OCI-LY1 (cell line): ENCODE results near the gene POMP.

ENCODE experiments used
- EZH2 ChIP-seq: fragments of 200-600 bp; sonication (generic), shearing (Covaris generic); IDR thresholded peaks from 2 replicates; pipeline ENCODE4 v1.8.0; 2017; ENCODE audit warnings: borderline replicate concordance, mixed run types, mild to moderate bottlenecking, antibody characterized with exemption, low read length, moderate library complexity, mixed read lengths
- TF ChIP-seq, protein P1 (sequence below): fragments of 200-600 bp; sonication (generic), shearing (Covaris generic); IDR thresholded peaks from 2 replicates; pipeline ENCODE4 v1.5.1; 2017; ENCODE audit warnings: mild to moderate bottlenecking, antibody characterized with exemption, low read length, moderate library complexity, mixed read lengths

DNA sequence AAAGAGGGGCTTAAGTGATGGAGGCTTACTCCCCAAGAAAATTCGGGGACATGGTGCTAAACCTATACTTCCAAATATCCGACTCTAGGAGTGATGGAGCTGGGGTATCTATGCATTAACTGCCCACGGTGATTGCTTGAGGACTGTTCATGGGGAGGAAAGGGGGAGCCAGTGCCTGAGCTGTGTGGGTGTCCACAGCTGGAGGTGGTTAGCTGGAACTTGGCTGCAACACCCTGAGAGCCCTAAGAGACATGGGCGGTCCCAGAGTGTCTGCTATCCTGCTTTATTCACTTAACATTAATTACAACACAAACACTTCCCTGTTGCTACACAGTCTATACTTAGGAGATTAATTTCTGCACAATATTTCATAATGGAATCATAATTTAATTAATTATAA lies 28.1 kb upstream of the POMP start:
- TF ChIP-seq, protein P1, sequence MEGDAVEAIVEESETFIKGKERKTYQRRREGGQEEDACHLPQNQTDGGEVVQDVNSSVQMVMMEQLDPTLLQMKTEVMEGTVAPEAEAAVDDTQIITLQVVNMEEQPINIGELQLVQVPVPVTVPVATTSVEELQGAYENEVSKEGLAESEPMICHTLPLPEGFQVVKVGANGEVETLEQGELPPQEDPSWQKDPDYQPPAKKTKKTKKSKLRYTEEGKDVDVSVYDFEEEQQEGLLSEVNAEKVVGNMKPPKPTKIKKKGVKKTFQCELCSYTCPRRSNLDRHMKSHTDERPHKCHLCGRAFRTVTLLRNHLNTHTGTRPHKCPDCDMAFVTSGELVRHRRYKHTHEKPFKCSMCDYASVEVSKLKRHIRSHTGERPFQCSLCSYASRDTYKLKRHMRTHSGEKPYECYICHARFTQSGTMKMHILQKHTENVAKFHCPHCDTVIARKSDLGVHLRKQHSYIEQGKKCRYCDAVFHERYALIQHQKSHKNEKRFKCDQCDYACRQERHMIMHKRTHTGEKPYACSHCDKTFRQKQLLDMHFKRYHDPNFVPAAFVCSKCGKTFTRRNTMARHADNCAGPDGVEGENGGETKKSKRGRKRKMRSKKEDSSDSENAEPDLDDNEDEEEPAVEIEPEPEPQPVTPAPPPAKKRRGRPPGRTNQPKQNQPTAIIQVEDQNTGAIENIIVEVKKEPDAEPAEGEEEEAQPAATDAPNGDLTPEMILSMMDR: no peak
- no peak for TF ChIP-seq EZH2
